Liver (tissue), 9 donors: ENCODE results near the gene DCP2. TPM values are rescaled to one million over a fixed set of nuclear protein-coding genes. Genes with fewer than 3 reads are reported as not detected.

Experiments
- DNase-seq: peaks from one replicate; pipeline ENCODE4 v3.0.0-alpha.2; 2017; ENCODE audit warnings: low spot score
- H3K27ac ChIP-seq, 2 donors: one replicate each; pipeline ENCODE4 v1.7.0; 2013; ENCODE audit warnings: inconsistent platforms in 2 of 2, low read length in 2 of 2, control low read depth in 1 of 2, low read depth in 1 of 2, mild to moderate bottlenecking in 1 of 2
- H3K27me3 ChIP-seq, 4 donors: one replicate each; pipeline versions ENCODE4 v1.6.1 to v1.7.0; 2013; ENCODE audit warnings: low read length in 3 of 4, inconsistent platforms in 1 of 4, mild to moderate bottlenecking in 1 of 4, moderate library complexity in 1 of 4; ENCODE audit not compliant: control insufficient read depth in 4 of 4, insufficient read depth in 4 of 4
- H3K36me3 ChIP-seq, 4 donors: one replicate each; pipeline versions ENCODE4 v1.6.1 to v1.7.0; 2013; ENCODE audit warnings: low read length in 3 of 4, mild to moderate bottlenecking in 3 of 4, low read depth in 1 of 4, moderate library complexity in 1 of 4; ENCODE audit not compliant: control insufficient read depth in 4 of 4, insufficient read depth in 3 of 4
- H3K4me1 ChIP-seq, 4 donors: one replicate each; pipeline versions ENCODE4 v1.6.1 to v1.7.0; 2013; ENCODE audit warnings: low read length in 3 of 4, mild to moderate bottlenecking in 3 of 4, moderate library complexity in 1 of 4; ENCODE audit not compliant: control insufficient read depth in 4 of 4, insufficient read depth in 4 of 4
- H3K4me3 ChIP-seq, 3 donors: one replicate each; pipeline versions ENCODE4 v1.6.1 to v1.7.0; 2013; ENCODE audit warnings: low read length in 3 of 3, control low read depth in 1 of 3, low read depth in 1 of 3, mild to moderate bottlenecking in 1 of 3
- H3K9ac ChIP-seq, 2 donors: one replicate each; pipeline ENCODE4 v1.7.0; 2013; ENCODE audit warnings: low read length in 2 of 2, mild to moderate bottlenecking in 2 of 2, moderate library complexity in 2 of 2, control low read depth in 1 of 2, low read depth in 1 of 2
- H3K9me3 ChIP-seq, 4 donors: one replicate each; pipeline versions ENCODE4 v1.6.1 to v1.7.0; 2013; ENCODE audit warnings: low read length in 3 of 4; ENCODE audit not compliant: control insufficient read depth in 4 of 4
- ATF3 ChIP-seq: IDR thresholded peaks from 2 replicates; pipeline ENCODE4 v1.6.1; 2016; ENCODE audit warnings: antibody characterized with exemption
- EGR1 ChIP-seq, 2 donors: IDR thresholded peaks; 2 replicates each; pipeline ENCODE4 v1.6.1; 2016 to 2018; ENCODE audit warnings: antibody characterized with exemption in 2 of 2, low read depth in 2 of 2
- FOXA1 ChIP-seq: IDR thresholded peaks from 2 replicates; pipeline ENCODE4 v1.6.1; 2016; ENCODE audit warnings: antibody characterized with exemption
- FOXA2 ChIP-seq: IDR thresholded peaks from 2 replicates; pipeline ENCODE4 v1.6.1; 2016; ENCODE audit warnings: antibody characterized with exemption
- GABPA ChIP-seq, 2 donors: IDR thresholded peaks in 1 of 2; conservative IDR thresholded peaks in 1 of 2; 2 replicates each; pipeline ENCODE4 v1.6.1; 2016; ENCODE audit warnings: antibody characterized with exemption in 2 of 2, mild to moderate bottlenecking in 1 of 2, moderate library complexity in 1 of 2
- HNF4A ChIP-seq, 2 donors: conservative IDR thresholded peaks; 2 replicates each; pipeline ENCODE4 v1.6.1; 2016; ENCODE audit warnings: antibody characterized with exemption in 2 of 2, mild to moderate bottlenecking in 2 of 2
- JUND ChIP-seq, 2 donors: IDR thresholded peaks; 2 replicates each; pipeline ENCODE4 v1.6.1; 2016; ENCODE audit warnings: antibody characterized with exemption in 2 of 2
- NR2F2 ChIP-seq: IDR thresholded peaks from 2 replicates; pipeline ENCODE4 v1.6.1; 2016; ENCODE audit warnings: antibody characterized with exemption
- SP1 ChIP-seq: IDR thresholded peaks from 2 replicates; pipeline ENCODE4 v1.6.1; 2018; ENCODE audit warnings: antibody characterized with exemption, mild to moderate bottlenecking
- TAF1 ChIP-seq: conservative IDR thresholded peaks from 2 replicates; pipeline ENCODE4 v1.6.1; 2016; ENCODE audit warnings: antibody characterized with exemption, mild to moderate bottlenecking
- YY1 ChIP-seq: IDR thresholded peaks from 2 replicates; pipeline ENCODE4 v1.6.1; 2016; ENCODE audit warnings: antibody characterized with exemption, mild to moderate bottlenecking
- WGBS: extraction: QIAGEN DNeasy Blood & Tissue Kit; methylation state at CpG from one replicate; pipeline ENCODE4 v1.1.7; 2013; 5-methylcytosine and 5-hydroxymethylcytosine counted together
- polyA plus RNA-seq, 2 donors: library from polyadenylated mRNA; stranded (reverse) in 1 of 2; unstranded in 1 of 2; fragments of 200-250 nt in 1 of 2; fragments of >200 nt in 1 of 2; fragmentation: Nextera tagmentation in 1 of 2; extraction: Ambion mirVana in 1 of 2; gene quantifications; one replicate each; pipeline versions ENCODE4 v1.2.1 to v1.2.3, GENCODE V29; 2013 to 2015
- total RNA-seq, 2 donors: library from RNA; depleted of rRNA; stranded (reverse); fragments of >200 nt; gene quantifications; one replicate each; pipeline ENCODE4 v1.2.3, GENCODE V29; 2014
- TF ChIP-seq, protein P1 (sequence below): IDR thresholded peaks from 2 replicates; pipeline ENCODE4 v1.6.1; 2016; ENCODE audit warnings: antibody characterized with exemption, mild to moderate bottlenecking
- TF ChIP-seq, protein P2 (sequence below): IDR thresholded peaks from 2 replicates; pipeline ENCODE4 v1.6.1; 2016; ENCODE audit warnings: antibody characterized with exemption
- donor health status: healthy.
- donor health status: healthy.
- donor health status: healthy.
- donor health status: healthy.
- donor health status: healthy.

The DCP2 gene
- total and polyA plus RNA-seq, 4 donors: 2.9 to 44.2 (median 12.4) TPM

DNA sequence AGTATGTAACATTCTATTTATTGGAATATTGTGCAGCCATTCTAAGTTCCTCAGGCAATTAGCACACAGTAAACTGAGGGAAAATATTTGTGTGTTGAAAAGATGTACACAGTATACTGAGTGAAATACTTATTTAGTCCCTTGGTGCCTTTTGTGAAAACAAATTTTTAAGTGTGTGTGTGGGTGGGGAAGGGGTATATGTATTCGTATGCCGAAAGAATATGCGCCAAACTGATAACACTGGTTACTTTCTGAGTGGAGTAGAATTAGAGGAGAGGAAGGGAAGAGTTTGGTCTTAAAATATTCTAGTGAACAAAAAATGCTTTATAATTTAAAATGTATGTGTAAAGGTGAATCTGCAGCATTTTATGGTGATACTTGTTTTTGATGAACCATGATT lies 3.1 kb downstream of the DCP2 start:
- 80% methylated on average over 3 of the region's 3 CpGs for WGBS
- Histone ChIP-seq H3K36me3 (no peaks in the 10 kb centered on the region), H3K4me3 (no peak overlapping the region), H3K9me3 (no peaks in the 10 kb centered on the region), H3K27me3 (no peaks in the 10 kb centered on the region), H3K9ac (no peak overlapping the region), H3K27ac (no peak overlapping the region), H3K4me1 (peaks cover 0 to 21% (median 3%) of the 10 kb centered on the region in 4 donors)
- TF ChIP-seq FOXA1 (no peak), ATF3 (no peak), FOXA2 (no peak), HNF4A (conservative IDR thresholded peaks at IDR 0.05) (no peak), YY1 (no peak), SP1 (no peak)
- no peak for DNase-seq

DNA sequence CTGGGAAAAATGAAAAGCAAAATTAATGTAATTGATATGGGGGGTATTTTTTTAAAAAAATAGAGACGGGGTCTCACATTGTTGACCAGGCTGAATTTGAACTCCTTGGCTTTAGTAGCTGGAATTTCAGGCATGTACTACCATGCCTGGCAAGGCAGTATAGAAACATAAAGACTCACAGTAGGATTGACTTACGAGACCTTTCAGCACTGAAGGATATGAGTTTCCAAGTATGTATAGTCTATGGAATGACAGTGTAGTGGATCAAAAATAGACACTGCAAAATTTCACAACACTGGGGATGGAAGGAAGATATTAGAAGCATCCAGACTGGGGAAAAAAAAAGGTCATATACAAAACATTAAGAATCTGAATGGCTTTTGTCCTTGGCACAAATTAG lies 6.8 kb downstream of the DCP2 start:
- no peak overlapping the region for H3K9ac ChIP-seq
- 100% methylated on average over 2 of the region's 2 CpGs for WGBS
- H3K27me3 ChIP-seq: no peaks in the 10 kb centered on the region
- H3K4me1 ChIP-seq: peaks cover 0 to 7% (median 0%) of the 10 kb centered on the region in 4 donors
- DNase-seq: no peak
- peaks cover 0 to 3% (median 0%) of the 10 kb centered on the region in 4 donors for H3K36me3 ChIP-seq
- H3K27ac ChIP-seq: no peak overlapping the region
- no peaks in the 10 kb centered on the region for H3K9me3 ChIP-seq
- no peak for TF ChIP-seq NR2F2
- H3K4me3 ChIP-seq: no peak overlapping the region

GRCh38 chr5:112986224-112986623 lies 9.6 kb downstream of the DCP2 start:
- Histone ChIP-seq H3K36me3 (peaks cover 0 to 3% (median 0%) of the 10 kb centered on the region in 4 donors), H3K9ac (no peak overlapping the region), H3K27me3 (no peaks in the 10 kb centered on the region), H3K4me1 (no peaks in the 10 kb centered on the region), H3K4me3 (no peak overlapping the region), H3K27ac (no peak overlapping the region), H3K9me3 (no peaks in the 10 kb centered on the region)
- TF ChIP-seq, protein P1, sequence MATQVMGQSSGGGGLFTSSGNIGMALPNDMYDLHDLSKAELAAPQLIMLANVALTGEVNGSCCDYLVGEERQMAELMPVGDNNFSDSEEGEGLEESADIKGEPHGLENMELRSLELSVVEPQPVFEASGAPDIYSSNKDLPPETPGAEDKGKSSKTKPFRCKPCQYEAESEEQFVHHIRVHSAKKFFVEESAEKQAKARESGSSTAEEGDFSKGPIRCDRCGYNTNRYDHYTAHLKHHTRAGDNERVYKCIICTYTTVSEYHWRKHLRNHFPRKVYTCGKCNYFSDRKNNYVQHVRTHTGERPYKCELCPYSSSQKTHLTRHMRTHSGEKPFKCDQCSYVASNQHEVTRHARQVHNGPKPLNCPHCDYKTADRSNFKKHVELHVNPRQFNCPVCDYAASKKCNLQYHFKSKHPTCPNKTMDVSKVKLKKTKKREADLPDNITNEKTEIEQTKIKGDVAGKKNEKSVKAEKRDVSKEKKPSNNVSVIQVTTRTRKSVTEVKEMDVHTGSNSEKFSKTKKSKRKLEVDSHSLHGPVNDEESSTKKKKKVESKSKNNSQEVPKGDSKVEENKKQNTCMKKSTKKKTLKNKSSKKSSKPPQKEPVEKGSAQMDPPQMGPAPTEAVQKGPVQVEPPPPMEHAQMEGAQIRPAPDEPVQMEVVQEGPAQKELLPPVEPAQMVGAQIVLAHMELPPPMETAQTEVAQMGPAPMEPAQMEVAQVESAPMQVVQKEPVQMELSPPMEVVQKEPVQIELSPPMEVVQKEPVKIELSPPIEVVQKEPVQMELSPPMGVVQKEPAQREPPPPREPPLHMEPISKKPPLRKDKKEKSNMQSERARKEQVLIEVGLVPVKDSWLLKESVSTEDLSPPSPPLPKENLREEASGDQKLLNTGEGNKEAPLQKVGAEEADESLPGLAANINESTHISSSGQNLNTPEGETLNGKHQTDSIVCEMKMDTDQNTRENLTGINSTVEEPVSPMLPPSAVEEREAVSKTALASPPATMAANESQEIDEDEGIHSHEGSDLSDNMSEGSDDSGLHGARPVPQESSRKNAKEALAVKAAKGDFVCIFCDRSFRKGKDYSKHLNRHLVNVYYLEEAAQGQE: no peak
- TF ChIP-seq NR2F2: no peak
- no peak for TF ChIP-seq HNF4A (conservative IDR thresholded peaks at IDR 0.05)
- TF ChIP-seq EGR1 (IDR thresholded peaks at IDR 0.05; ENCODE audit: low read depth in 2 of 2): no peak
- no peak for TF ChIP-seq YY1
- TF ChIP-seq, protein P2, sequence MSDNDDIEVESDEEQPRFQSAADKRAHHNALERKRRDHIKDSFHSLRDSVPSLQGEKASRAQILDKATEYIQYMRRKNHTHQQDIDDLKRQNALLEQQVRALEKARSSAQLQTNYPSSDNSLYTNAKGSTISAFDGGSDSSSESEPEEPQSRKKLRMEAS: no peak
- TF ChIP-seq GABPA (IDR thresholded peaks at IDR 0.05 in 1 of 2, conservative IDR thresholded peaks at IDR 0.05 in 1 of 2): no peak
- no peak for TF ChIP-seq JUND (IDR thresholded peaks at IDR 0.05)
- TF ChIP-seq TAF1: no peak
- 98% methylated on average over 4 of the region's 4 CpGs for whole genome bisulfite sequencing
- DNase-seq: no peak
